DOHH2 (cell line): Measurements from ENCODE around the gene COG4.

Experiments used
- H3F3A ChIP-seq: fragments of 200-600 bp; sonication (generic), shearing (Covaris generic); 2 replicates; pipeline ENCODE4 v1.6.0; 2016; ENCODE audit warnings: antibody characterized with exemption, mild to moderate bottlenecking; ENCODE audit not compliant: control insufficient read depth, insufficient read depth
- H3K27ac ChIP-seq: fragments of 200-600 bp; sonication (generic); 2 replicates; pipeline ENCODE4 v1.5.1; 2014; ENCODE audit warnings: low read depth, mild to moderate bottlenecking, low read length, moderate library complexity
- H3K27me3 ChIP-seq: fragments of 200-600 bp; sonication (generic); 2 replicates; pipeline ENCODE4 v1.6.1; 2014; ENCODE audit warnings: mild to moderate bottlenecking, low read length, mixed read lengths; ENCODE audit not compliant: control insufficient read depth
- H3K36me3 ChIP-seq: fragments of 200-600 bp; sonication (generic); 2 replicates; pipeline ENCODE4 v1.6.1; 2014; ENCODE audit warnings: mild to moderate bottlenecking, low read length, moderate library complexity, mixed read lengths; ENCODE audit not compliant: control insufficient read depth
- H3K4me1 ChIP-seq: fragments of 200-600 bp; sonication (generic); 2 replicates; pipeline ENCODE4 v1.6.1; 2014; ENCODE audit warnings: mild to moderate bottlenecking, low read length, mixed read lengths; ENCODE audit not compliant: control insufficient read depth
- H3K4me2 ChIP-seq: fragments of 200-600 bp; sonication (generic); 2 replicates; pipeline ENCODE4 v1.6.0; 2014; ENCODE audit warnings: mild to moderate bottlenecking, low read length, moderate library complexity
- H3K4me3 ChIP-seq: fragments of 200-600 bp; sonication (generic); 2 replicates; pipeline ENCODE4 v1.5.1; 2014; ENCODE audit warnings: mild to moderate bottlenecking, low read length, mixed read lengths
- H3K79me2 ChIP-seq: fragments of 200-600 bp; sonication (generic); 2 replicates; pipeline ENCODE4 v1.6.1; 2014; ENCODE audit warnings: mild to moderate bottlenecking, low read length, mixed read lengths; ENCODE audit not compliant: control insufficient read depth
- H3K9me2 ChIP-seq: fragments of 200-600 bp; sonication (generic); replicated peaks from 2 replicates; pipeline ENCODE4 v1.6.1; 2014; ENCODE audit warnings: mild to moderate bottlenecking, low read length, mixed read lengths; ENCODE audit not compliant: control insufficient read depth
- H3K9me3 ChIP-seq: fragments of 200-600 bp; sonication (generic); 2 replicates; pipeline ENCODE4 v1.6.1; 2014; ENCODE audit warnings: antibody characterized with exemption, low read length, mixed read lengths; ENCODE audit not compliant: control insufficient read depth, insufficient read depth
- H4K20me1 ChIP-seq: fragments of 200-600 bp; sonication (generic); 2 replicates; pipeline ENCODE4 v1.6.0; 2014; ENCODE audit warnings: low read depth, mild to moderate bottlenecking, antibody characterized with exemption, low read length, moderate library complexity; ENCODE audit not compliant: control insufficient read depth, insufficient read depth
- EZH2phosphoT487 ChIP-seq: fragments of 200-600 bp; sonication (generic); IDR thresholded peaks from 2 replicates; pipeline ENCODE4 v1.6.1; 2017; ENCODE audit warnings: borderline replicate concordance, mild to moderate bottlenecking, antibody characterized with exemption, low read length, moderate library complexity, mixed read lengths
- TF ChIP-seq, protein P1 (sequence below): fragments of 200-600 bp; sonication (generic); IDR thresholded peaks from one replicate; pipeline ENCODE4 v1.5.1; 2014; ENCODE audit warnings: antibody characterized with exemption, mild to moderate bottlenecking, low read depth, low read length; ENCODE audit not compliant: poor library complexity, severe bottlenecking

Gene COG4

DNA sequence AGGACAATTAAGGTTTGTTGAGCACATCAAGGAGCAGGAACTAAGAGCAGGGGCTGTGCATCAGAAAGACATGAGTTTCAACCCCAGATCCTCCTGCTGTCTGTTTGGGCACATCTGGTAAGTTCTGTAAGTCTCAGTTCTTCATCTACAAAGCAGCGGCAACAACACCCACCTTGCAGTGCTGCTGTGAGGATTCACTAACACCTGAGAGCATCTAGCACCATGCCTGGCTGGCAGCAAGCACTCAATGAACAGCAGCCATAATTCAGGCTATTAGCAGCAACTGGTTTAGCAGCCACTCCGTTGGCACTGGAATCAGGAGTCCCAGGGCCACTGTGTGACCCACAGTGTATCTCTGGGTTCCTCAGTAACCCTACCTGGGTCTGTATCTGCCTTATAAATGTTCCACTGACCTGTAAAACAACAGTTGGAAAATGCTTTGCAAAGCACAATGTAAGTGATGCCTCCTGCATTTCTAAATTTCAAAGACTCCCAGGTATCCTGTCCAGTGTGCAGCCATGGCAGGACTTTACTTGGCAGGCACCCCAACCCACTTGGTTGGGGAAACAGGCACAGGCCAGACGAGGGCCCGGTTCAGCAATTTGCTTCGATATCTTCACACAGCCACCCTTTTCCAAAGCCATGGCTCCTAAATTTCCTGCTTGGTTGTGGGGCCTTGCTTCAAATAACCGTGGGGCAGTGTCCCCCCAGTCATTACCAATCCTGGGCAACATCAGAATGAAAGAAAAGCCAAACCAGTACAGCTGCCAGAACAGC is 88.7 kb downstream of the COG4 start:
- peaks cover 73% of the 10 kb centered on the region for H3K4me1 ChIP-seq
- H3K27me3 ChIP-seq, result no peaks in the 10 kb centered on the region
- peak overlapping the region; percentile 96 for H3K4me2 ChIP-seq
- peak overlapping the region; percentile 69 for H3K4me3 ChIP-seq
- peaks cover 46% of the 10 kb centered on the region for H3K36me3 ChIP-seq
- H3K79me2 ChIP-seq, result peaks cover 72% of the 10 kb centered on the region
- peaks cover 37% of the 10 kb centered on the region for H3F3A ChIP-seq
- no peaks in the 10 kb centered on the region for H3K9me2 ChIP-seq
- no peaks in the 10 kb centered on the region for H3K9me3 ChIP-seq
- H4K20me1 ChIP-seq, result no peaks in the 10 kb centered on the region
- TF ChIP-seq, protein P1, sequence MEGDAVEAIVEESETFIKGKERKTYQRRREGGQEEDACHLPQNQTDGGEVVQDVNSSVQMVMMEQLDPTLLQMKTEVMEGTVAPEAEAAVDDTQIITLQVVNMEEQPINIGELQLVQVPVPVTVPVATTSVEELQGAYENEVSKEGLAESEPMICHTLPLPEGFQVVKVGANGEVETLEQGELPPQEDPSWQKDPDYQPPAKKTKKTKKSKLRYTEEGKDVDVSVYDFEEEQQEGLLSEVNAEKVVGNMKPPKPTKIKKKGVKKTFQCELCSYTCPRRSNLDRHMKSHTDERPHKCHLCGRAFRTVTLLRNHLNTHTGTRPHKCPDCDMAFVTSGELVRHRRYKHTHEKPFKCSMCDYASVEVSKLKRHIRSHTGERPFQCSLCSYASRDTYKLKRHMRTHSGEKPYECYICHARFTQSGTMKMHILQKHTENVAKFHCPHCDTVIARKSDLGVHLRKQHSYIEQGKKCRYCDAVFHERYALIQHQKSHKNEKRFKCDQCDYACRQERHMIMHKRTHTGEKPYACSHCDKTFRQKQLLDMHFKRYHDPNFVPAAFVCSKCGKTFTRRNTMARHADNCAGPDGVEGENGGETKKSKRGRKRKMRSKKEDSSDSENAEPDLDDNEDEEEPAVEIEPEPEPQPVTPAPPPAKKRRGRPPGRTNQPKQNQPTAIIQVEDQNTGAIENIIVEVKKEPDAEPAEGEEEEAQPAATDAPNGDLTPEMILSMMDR, result no peak
- no peak for TF ChIP-seq EZH2phosphoT487
- H3K27ac ChIP-seq, result peak overlapping the region; percentile 100

DNA sequence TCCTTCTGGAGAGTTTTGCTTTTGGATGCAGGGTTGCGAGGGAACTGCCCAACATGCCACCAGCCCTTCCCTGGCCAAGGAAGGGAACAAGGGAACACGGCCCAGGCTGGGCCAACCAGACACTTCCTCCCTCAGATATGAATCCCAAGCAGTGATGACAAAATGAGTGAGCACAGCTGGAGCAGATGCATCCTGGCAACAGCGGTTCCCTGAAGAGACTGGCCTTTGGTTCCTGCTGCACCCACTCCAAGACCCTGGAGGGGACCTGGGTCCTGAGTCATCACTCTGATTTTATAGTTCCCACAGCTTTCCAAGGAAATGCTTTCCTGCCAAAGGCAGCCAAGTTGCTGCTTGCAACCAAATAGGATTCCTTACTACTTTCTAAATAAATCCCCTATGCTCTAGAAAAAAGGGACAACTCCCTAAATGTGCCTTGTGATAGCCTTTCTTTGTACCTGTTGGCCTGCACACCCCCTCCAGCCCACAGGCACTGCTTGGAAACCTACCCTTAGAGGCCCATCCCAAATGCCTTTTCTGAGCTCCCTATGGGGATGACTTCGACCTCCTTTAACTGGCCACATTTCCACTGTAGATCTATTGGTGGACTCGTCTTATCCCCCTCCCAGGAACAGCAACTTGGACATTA is 89.8 kb downstream of the COG4 start:
- H4K20me1 ChIP-seq, result no peaks in the 10 kb centered on the region
- H3K4me3 ChIP-seq, result peak overlapping the region; percentile 69
- H3K4me2 ChIP-seq, result peak overlapping the region; percentile 96
- no peaks in the 10 kb centered on the region for H3K9me2 ChIP-seq
- H3K9me3 ChIP-seq, result no peaks in the 10 kb centered on the region
- TF ChIP-seq, protein P1, result no peak
- TF ChIP-seq EZH2phosphoT487, result no peak
- H3K27ac ChIP-seq, result peak overlapping the region; percentile 100
- H3K27me3 ChIP-seq, result no peaks in the 10 kb centered on the region
- H3F3A ChIP-seq, result peaks cover 41% of the 10 kb centered on the region
- peaks cover 80% of the 10 kb centered on the region for H3K79me2 ChIP-seq
- H3K4me1 ChIP-seq, result peaks cover 81% of the 10 kb centered on the region
- peaks cover 51% of the 10 kb centered on the region for H3K36me3 ChIP-seq

DNA sequence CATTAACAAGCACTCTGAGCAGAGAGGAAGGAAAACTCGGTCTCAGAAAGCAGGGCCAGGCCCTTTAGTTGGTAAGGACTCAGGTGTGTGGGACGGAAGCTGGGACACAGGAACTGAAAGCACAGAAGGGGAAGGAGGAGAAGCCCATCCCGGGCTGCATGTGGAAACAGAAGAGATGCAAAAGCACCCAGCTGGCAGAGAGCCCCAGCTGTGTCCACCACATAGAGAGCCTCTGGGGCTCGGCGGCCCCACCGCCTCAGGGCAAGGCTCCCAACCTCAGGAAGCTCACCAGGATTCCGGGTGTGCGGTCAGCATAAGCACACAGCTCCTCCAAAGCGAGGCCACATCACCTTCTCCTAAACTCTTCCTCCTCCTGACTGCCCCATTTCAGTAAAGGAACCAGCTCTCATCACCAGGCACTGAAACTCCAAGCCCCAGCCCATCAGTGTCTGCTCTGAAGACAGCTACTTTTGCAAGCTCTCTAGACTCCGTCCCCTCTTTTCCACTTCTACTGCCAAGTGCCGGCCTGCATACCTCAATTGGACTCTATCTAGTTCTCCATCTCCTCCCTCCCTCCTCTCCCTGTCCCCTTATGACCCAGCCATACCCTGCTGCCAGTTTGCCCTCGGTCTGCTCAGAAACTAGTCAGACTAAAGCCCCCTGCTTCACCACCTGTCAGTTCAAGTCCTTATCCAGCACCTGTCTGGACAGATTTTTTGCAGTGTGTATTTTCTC is 90.5 kb downstream of the COG4 start:
- H3K79me2 ChIP-seq, result peaks cover 80% of the 10 kb centered on the region
- H3K4me2 ChIP-seq, result peak overlapping the region; percentile 96
- H3K9me2 ChIP-seq, result no peaks in the 10 kb centered on the region
- H3F3A ChIP-seq, result peaks cover 41% of the 10 kb centered on the region
- H3K27me3 ChIP-seq, result no peaks in the 10 kb centered on the region
- H3K9me3 ChIP-seq, result no peaks in the 10 kb centered on the region
- peaks cover 88% of the 10 kb centered on the region for H3K4me1 ChIP-seq
- H3K36me3 ChIP-seq, result peaks cover 46% of the 10 kb centered on the region
- peak overlapping the region; percentile 100 for H3K27ac ChIP-seq
- H3K4me3 ChIP-seq, result peak overlapping the region; percentile 69
- TF ChIP-seq, protein P1, result no peak
- TF ChIP-seq EZH2phosphoT487, result no peak
- no peaks in the 10 kb centered on the region for H4K20me1 ChIP-seq
